Measurements from ENCODE around the gene WDR33. TPM values are rescaled to one million over a fixed set of nuclear protein-coding genes. Genes with fewer than 3 reads are reported as not detected.

Gene WDR33
- total RNA-seq, 4 donors from 2014 or later, result 25.8 to 53.3 (median 38.0) TPM

DNA sequence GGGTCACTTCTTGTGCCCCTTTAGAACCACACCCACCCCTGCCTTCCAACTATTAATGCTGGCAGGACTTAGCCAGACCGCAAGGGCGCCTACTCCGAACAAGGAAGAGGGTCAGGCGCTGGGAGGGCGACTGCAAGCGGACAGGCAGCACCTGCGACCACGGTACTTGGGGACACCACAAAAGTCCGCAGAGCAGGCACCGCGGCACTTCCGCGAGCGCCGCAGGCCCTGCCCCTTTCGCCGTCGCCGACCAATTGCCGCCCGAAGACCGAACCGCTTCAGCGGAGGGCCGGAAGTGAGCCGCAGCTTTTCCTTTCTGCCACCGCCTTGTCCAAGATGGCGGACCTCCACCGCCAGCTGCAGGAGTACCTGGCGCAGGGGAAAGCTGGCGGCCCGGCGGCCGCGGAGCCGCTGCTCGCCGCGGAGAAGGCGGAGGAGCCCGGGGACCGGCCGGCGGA lies 109.7 kb downstream of the WDR33 start, which contains the start of gene SFT2D3:
TSS of gene SFT2D3 (plus strand) at position 305 of the 458 bp plus-strand sequence. CDS start at position 337, 32 bp downstream.
- TF ChIP-seq, protein P1, sequence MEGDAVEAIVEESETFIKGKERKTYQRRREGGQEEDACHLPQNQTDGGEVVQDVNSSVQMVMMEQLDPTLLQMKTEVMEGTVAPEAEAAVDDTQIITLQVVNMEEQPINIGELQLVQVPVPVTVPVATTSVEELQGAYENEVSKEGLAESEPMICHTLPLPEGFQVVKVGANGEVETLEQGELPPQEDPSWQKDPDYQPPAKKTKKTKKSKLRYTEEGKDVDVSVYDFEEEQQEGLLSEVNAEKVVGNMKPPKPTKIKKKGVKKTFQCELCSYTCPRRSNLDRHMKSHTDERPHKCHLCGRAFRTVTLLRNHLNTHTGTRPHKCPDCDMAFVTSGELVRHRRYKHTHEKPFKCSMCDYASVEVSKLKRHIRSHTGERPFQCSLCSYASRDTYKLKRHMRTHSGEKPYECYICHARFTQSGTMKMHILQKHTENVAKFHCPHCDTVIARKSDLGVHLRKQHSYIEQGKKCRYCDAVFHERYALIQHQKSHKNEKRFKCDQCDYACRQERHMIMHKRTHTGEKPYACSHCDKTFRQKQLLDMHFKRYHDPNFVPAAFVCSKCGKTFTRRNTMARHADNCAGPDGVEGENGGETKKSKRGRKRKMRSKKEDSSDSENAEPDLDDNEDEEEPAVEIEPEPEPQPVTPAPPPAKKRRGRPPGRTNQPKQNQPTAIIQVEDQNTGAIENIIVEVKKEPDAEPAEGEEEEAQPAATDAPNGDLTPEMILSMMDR (IDR thresholded peaks at IDR 0.05), result no peak
- DNase-seq (ENCODE audit: low spot score) (peak; percentile 51), ATAC-seq (ENCODE audit: low FRiP score) (peak; percentile 92)

DNA sequence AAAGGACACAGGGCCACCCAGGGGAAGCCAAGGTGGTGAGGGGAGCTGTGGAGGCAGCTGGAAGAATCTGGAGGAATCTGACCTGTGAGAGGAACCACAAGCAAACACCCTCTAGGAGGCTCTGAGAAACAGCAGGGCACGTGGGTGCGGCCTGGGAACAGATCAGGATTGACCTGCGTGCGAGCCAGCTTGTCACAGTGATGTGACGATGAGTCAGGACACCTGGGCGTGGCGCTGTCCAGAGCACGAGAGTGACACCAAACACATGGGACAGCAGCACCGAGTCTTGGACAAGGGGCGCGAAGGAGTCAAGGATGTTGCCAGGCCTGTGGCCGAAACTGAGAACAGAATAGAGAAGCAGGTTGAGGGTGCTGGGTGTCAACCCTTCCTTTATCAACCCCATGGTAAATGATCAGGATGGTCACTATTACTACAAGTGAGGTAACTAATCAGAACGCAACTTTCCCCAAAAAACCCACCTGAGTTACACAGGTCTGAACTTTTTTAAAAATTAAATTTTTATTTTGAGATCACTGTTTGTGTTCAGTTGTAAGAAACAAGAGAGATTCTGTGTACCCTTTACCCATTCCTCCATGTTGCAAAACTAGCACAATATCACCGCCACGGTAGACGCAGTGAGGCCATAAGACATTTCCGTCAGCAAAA lies 110.3 kb downstream of the WDR33 start:
- ATAC-seq (ENCODE audit: low FRiP score), result no peak
- DNase-seq (ENCODE audit: low spot score), result peak; percentile 41
- TF ChIP-seq, protein P1 (IDR thresholded peaks at IDR 0.05), result no peak

DNA sequence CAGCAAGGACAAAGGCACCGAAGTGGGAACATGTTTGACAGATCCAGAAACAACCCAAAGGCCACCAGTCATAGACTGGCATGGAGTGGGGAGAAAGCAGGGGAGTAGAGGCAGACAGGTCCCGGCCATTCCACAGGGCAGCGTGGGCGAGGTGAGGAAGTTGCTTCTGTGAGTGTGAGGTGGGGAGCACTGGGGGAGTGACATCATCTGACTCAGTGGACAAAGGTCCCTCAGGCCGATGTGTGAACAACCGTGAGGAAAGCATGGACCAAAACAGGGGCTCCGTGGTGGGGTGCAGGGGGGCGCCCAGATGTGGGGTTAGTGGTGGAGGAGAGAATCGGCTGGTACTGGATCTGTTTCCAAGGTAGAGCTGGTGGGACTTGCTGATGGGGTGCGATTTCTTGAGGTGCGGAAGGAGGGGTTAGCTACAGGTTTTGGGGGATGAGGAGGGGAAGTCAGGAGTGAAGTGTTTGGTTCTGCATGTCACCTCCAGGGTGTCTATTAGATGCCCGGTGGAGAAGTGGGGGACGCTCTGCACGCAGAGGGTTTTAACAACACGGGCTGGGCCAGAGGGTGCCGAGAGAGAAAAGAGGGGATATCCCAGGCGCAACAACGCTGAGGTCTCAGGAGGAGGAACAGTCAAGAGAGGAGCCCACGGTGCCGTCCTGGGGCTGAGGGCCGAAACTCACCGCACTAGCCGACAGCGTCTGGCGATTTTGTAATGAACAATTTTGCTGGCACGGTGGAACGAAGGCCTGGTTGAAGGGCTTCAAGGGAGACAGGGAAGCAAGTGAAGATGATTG lies 112.2 kb downstream of the WDR33 start:
- no peak for ATAC-seq (ENCODE audit: low FRiP score)
- DNase-seq (ENCODE audit: low spot score), result no peak
- TF ChIP-seq, protein P1 (IDR thresholded peaks at IDR 0.05), result no peak

DNA sequence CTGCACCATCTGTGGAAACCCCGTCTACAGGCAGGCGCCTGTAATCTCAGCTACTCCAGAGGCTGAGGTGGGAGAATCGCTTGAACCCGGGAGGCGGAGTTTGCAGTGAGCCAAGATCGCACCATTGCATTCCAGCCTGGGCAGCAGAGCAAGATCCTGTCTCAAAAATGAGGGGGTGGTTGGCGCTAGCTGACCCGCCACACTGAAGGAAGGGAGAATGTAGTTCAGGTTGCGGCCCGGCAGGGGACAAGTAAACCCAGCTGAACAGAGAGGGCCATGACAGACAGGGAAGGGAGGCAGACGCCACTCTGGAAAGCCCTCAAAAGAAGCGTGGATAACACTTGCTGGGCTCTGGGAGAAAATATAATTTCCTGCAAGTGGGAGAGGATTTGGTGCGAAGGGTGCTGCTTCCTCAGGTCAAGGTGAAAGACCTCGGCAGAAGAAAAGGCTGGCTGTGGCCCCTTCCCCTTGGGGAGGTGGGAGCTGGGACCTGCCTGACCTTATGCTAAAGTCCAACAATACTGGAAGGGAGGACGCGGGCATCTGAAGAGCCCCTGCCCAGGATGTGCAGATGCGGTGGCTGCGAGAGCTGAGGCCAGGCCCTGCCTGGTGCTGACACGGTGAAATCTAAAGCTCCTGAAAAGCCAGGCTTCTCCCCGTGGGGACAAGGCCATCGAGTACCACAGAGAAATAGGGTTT lies 113.3 kb downstream of the WDR33 start:
- no peak for DNase-seq (ENCODE audit: low spot score)
- TF ChIP-seq, protein P1 (IDR thresholded peaks at IDR 0.05), result no peak
- no peak for ATAC-seq (ENCODE audit: low FRiP score)

DNA sequence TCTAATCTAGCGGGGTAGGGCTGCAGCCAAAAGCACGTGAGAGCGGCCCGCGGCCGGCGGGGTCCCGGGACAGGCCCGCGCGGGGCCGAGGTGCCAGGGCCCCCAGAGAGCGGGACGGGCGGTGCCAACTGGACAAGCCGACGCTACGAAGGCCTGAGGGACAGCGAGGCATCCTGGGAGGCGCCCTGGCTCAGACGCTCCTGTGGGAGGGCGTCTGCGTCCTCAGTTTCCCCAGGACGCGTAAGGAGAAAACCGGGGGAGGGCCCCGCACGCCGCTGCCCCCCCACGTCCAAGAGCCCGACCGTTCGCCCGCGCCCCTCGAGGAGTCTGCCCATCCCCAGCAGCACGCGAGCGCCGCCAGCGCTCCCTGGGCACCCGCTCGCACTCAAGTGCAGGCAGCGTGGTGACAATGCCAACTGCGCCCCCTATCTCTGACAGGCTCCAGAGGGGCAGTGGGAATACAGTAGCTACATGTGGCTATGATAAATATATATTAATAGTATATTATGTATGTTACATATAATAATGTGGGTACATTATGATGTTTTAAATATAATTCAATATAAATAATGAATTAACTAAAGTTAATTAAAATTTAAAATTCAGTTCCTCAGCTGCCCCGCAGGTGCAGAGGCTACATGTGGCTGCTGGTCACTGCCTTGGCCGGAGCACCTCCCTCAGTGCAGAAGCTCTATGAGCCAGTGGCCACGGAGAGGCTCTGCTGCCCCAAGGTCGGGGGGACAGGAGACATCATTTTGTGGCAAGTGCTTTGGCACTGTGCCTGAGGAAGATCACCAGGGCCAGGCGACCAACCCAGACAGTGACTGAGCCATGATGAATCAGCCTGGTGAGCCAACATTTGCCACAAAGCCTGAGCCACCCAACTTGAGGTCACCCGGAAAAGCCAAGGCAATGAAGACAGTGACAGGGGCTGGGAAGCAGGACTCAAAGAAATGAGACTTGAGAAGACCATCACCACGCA lies 115.2 kb downstream of the WDR33 start:
- TF ChIP-seq, protein P1 (IDR thresholded peaks at IDR 0.05), result no peak
- DNase-seq (ENCODE audit: low spot score), result no peak
- ATAC-seq (ENCODE audit: low FRiP score), result peak; percentile 63

DNA sequence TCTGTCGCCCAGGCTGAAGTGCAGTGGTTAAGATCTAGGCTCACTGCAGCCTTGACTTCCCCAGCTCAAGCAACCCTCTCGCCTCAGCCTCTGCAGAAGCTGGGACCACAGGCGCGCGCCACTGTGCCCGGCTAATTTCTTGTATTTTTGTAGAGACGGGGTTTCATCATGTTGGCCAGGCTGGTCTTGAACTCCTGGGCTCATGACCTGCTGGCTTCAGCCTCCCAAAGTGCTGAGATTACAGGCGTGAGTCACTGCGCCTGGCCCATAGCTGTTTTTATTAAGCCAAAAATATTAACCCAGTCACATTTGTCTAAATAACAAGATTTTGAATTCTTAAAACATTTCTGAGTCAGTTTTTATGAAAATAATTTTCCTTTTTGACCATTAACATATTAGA lies 116.0 kb downstream of the WDR33 start:
- DNase-seq (ENCODE audit: low spot score), result no peak
- TF ChIP-seq, protein P1 (IDR thresholded peaks at IDR 0.05), result no peak
- no peak for ATAC-seq (ENCODE audit: low FRiP score)

Data from omental fat pad (tissue), 4 donors.